Parathyroid adenoma (tissue), 2 donors: ENCODE results near the gene TFCP2L1.

Source experiments
- H2AFZ ChIP-seq: fragments of 300-600 bp; sonication (generic); one replicate; pipeline ENCODE4 v1.7.0; 2017; ENCODE audit warnings: antibody characterized with exemption, mild to moderate bottlenecking
- H3K27ac ChIP-seq: fragments of 300-600 bp; sonication (generic); one replicate; pipeline ENCODE4 v1.7.0; 2017
- H3K27me3 ChIP-seq: fragments of 300-600 bp; sonication (generic); one replicate; pipeline ENCODE4 v1.7.0; 2017; ENCODE audit warnings: low read length; ENCODE audit not compliant: control insufficient read depth, insufficient read depth
- H3K36me3 ChIP-seq: fragments of 300-600 bp; sonication (generic); one replicate; pipeline ENCODE4 v1.7.0; 2017; ENCODE audit warnings: low read length; ENCODE audit not compliant: control insufficient read depth, insufficient read depth
- H3K4me1 ChIP-seq: fragments of 300-600 bp; sonication (generic); one replicate; pipeline ENCODE4 v1.7.0; 2017; ENCODE audit warnings: control low read depth
- H3K4me2 ChIP-seq: fragments of 300-600 bp; sonication (generic); one replicate; pipeline ENCODE4 v1.7.0; 2017; ENCODE audit warnings: low read length
- H3K4me3 ChIP-seq: fragments of 300-600 bp; sonication (generic); one replicate; pipeline ENCODE4 v1.7.0; 2017; ENCODE audit warnings: low read depth, low read length
- H3K79me2 ChIP-seq: fragments of 300-600 bp; sonication (generic); one replicate; pipeline ENCODE4 v1.7.0; 2017; ENCODE audit warnings: control low read depth
- H3K9ac ChIP-seq: fragments of 300-600 bp; sonication (generic); one replicate; pipeline ENCODE4 v1.7.0; 2017; ENCODE audit warnings: mild to moderate bottlenecking
- H3K9me3 ChIP-seq: fragments of 300-600 bp; sonication (generic); one replicate; pipeline ENCODE4 v1.7.0; 2017; ENCODE audit warnings: low read length; ENCODE audit not compliant: control insufficient read depth
- CTCF ChIP-seq: fragments of 300-600 bp; sonication (generic); IDR thresholded peaks from one replicate; pipeline ENCODE4 v1.7.0; 2017; ENCODE audit warnings: antibody characterized with exemption, mild to moderate bottlenecking
- donor health status: primary hyperparathyroidism.

TFCP2L1 gene

GRCh38 chr2:121171625-121172119, 113.3 kb downstream of the TFCP2L1 start:
- Histone ChIP-seq H3K36me3 (no peaks in the 10 kb centered on the region), H2AFZ (no peak overlapping the region), H3K4me1 (no peaks in the 10 kb centered on the region), H3K27me3 (no peaks in the 10 kb centered on the region), H3K4me3 (no peak overlapping the region), H3K9me3 (no peaks in the 10 kb centered on the region), H3K9ac (no peak overlapping the region), H3K79me2 (no peaks in the 10 kb centered on the region), H3K4me2 (no peak overlapping the region), H3K27ac (no peak overlapping the region)
- no peak for TF ChIP-seq CTCF

GRCh38 chr2:121170577-121170976, 114.4 kb downstream of the TFCP2L1 start:
- Histone ChIP-seq H3K4me2 (no peak overlapping the region), H3K79me2 (no peaks in the 10 kb centered on the region), H3K36me3 (no peaks in the 10 kb centered on the region), H3K27me3 (no peaks in the 10 kb centered on the region), H3K9me3 (no peaks in the 10 kb centered on the region), H3K9ac (no peak overlapping the region), H3K4me3 (no peak overlapping the region), H3K27ac (no peak overlapping the region), H2AFZ (no peak overlapping the region), H3K4me1 (no peaks in the 10 kb centered on the region)
- TF ChIP-seq CTCF: no peak

- no peaks in the 10 kb centered on the region for H3K4me1 ChIP-seq
- no peaks in the 10 kb centered on the region for H3K79me2 ChIP-seq
- no peak overlapping the region for H3K4me2 ChIP-seq
- no peak overlapping the region for H3K9ac ChIP-seq
- H3K4me3 ChIP-seq: no peak overlapping the region
- H3K9me3 ChIP-seq: no peaks in the 10 kb centered on the region
- no peaks in the 10 kb centered on the region for H3K27me3 ChIP-seq
- no peak overlapping the region for H3K27ac ChIP-seq
- no peak for TF ChIP-seq CTCF
- no peak overlapping the region for H2AFZ ChIP-seq
- no peaks in the 10 kb centered on the region for H3K36me3 ChIP-seq
Measured at GRCh38 chr2:121167411-121167810, 117.6 kb downstream of the TFCP2L1 start.
